IMR-90 (cell line): ENCODE results near the gene CASP3. TPM values are rescaled to one million over a fixed set of nuclear protein-coding genes. Genes with fewer than 3 reads are reported as not detected.
"Not testable (repeated sequence)": the region's sequence is repeated elsewhere in the genome, so short reads cannot be mapped to it uniquely, and the experiment has no call there.

Experiments
- ATAC-seq: fragments of 200-7000 bp; cut with Tn5 transposase; 2 replicates; pipeline ENCODE4 v1.9.1; 2020; ENCODE audit warnings: low read depth, mild to moderate bottlenecking, moderate library complexity
- BruUV-seq: library from RNA; stranded (reverse); fragments of 400-500 nt; replicated peaks from 2 replicates; lab custom pipeline; 2021; lab: Mats Ljungman, UMichigan
- CTCF ChIA-PET: fragments of 300-600 bp; formaldehyde crosslinking; extraction: SDS; loops from one replicate; lab custom pipeline; 2021; ENCODE audit warnings: antibody characterized with exemption; lab: Yijun Ruan, JAX
- POLR2A ChIA-PET: fragments of 300-600 bp; sonication (Branson Sonifier 250); formaldehyde crosslinking; loops from one replicate; lab custom pipeline; 2022; ENCODE audit warnings: antibody characterized with exemption; ENCODE audit not compliant: unreplicated experiment; lab: Charles Lee
- DNase-seq: peaks from one replicate; pipeline ENCODE4 v3.0.0; 2013
- H2AFZ ChIP-seq: replicated peaks from 2 replicates; pipeline ENCODE3; 2013; ENCODE audit warnings: low read length, mild to moderate bottlenecking; ENCODE audit not compliant: poor library complexity
- H2AK5ac ChIP-seq: 2 replicates; pipeline ENCODE4 v1.6.1; 2013; ENCODE audit warnings: low read depth, low read length, inconsistent platforms
- H2AK9ac ChIP-seq: replicated peaks from 2 replicates; pipeline ENCODE3; 2013; ENCODE audit warnings: mild to moderate bottlenecking, low read depth, low read length, moderate library complexity; ENCODE audit not compliant: poor library complexity
- H2BK120ac ChIP-seq: 2 replicates; pipeline ENCODE4 v1.6.1; 2013; ENCODE audit warnings: low read depth, low read length, inconsistent platforms
- H2BK15ac ChIP-seq: 3 replicates; pipeline ENCODE4 v1.6.1; 2013; ENCODE audit warnings: low read depth, low read length, inconsistent platforms
- H2BK20ac ChIP-seq: 2 replicates; pipeline ENCODE4 v1.6.1; 2013; ENCODE audit warnings: low read depth, mild to moderate bottlenecking, inconsistent platforms, low read length, moderate library complexity
- H2BK5ac ChIP-seq: 2 replicates; pipeline ENCODE4 v1.6.1; 2013; ENCODE audit warnings: mild to moderate bottlenecking, low read depth, low read length, inconsistent platforms; ENCODE audit not compliant: poor library complexity, severe bottlenecking
- H3K14ac ChIP-seq: replicated peaks from 2 replicates; pipeline ENCODE4 v1.6.1; 2013; ENCODE audit warnings: low read depth, low read length, inconsistent platforms
- H3K18ac ChIP-seq: 2 replicates; pipeline ENCODE4 v1.6.1; 2013; ENCODE audit warnings: low read depth, low read length, control low read depth
- H3K23ac ChIP-seq: 2 replicates; pipeline ENCODE4 v1.6.1; 2013; ENCODE audit warnings: low read depth, low read length, inconsistent platforms
- H3K27ac ChIP-seq: 2 replicates; pipeline ENCODE4 v1.5.1; 2013; ENCODE audit warnings: mild to moderate bottlenecking, control low read depth, low read length; ENCODE audit not compliant: insufficient read depth
- H3K27me3 ChIP-seq: 2 replicates; pipeline ENCODE4 v1.6.1; 2013; ENCODE audit warnings: low read length; ENCODE audit not compliant: control insufficient read depth, insufficient read depth
- H3K36me3 ChIP-seq: 2 replicates; pipeline ENCODE4 v1.6.1; 2013; ENCODE audit warnings: low read length, mixed read lengths; ENCODE audit not compliant: control insufficient read depth, insufficient read depth
- H3K4ac ChIP-seq: 2 replicates; pipeline ENCODE4 v1.6.1; 2013; ENCODE audit warnings: low read depth, low read length, inconsistent platforms
- H3K4me1 ChIP-seq: 2 replicates; pipeline ENCODE4 v1.6.1; 2013; ENCODE audit warnings: low read length, mixed read lengths; ENCODE audit not compliant: control insufficient read depth, insufficient read depth
- H3K4me2 ChIP-seq: 2 replicates; pipeline ENCODE4 v1.6.1; 2013; ENCODE audit warnings: low read depth, mild to moderate bottlenecking, control low read depth, low read length, moderate library complexity
- H3K4me3 ChIP-seq: 2 replicates; pipeline ENCODE4 v1.5.1; 2013; ENCODE audit warnings: low read depth, mild to moderate bottlenecking, control low read depth, low read length, moderate library complexity; ENCODE audit not compliant: insufficient read depth
- H3K56ac ChIP-seq: 2 replicates; pipeline ENCODE4 v1.6.1; 2013; ENCODE audit warnings: low read length, inconsistent platforms; ENCODE audit not compliant: insufficient read depth; ENCODE audit errors: extremely low read depth
- H3K79me1 ChIP-seq, 2 experiments: 2 replicates each; pipeline ENCODE4 v1.6.1; 2013; ENCODE audit warnings: low read length in 2 of 2, inconsistent platforms in 1 of 2, low read depth in 1 of 2
- H3K9ac ChIP-seq: 2 replicates; pipeline ENCODE4 v1.6.1; 2013; ENCODE audit warnings: low read depth, low read length, control low read depth
- H3K9me1 ChIP-seq: 2 replicates; pipeline ENCODE4 v1.6.1; 2013; ENCODE audit warnings: low read length, inconsistent platforms; ENCODE audit not compliant: insufficient read depth
- H3K9me3 ChIP-seq: 2 replicates; pipeline ENCODE4 v1.6.1; 2013; ENCODE audit warnings: low read length; ENCODE audit not compliant: control insufficient read depth, insufficient read depth
- H4K20me1 ChIP-seq: 2 replicates; pipeline ENCODE4 v1.6.1; 2013; ENCODE audit warnings: low read length, inconsistent platforms; ENCODE audit not compliant: insufficient read depth
- H4K5ac ChIP-seq: 2 replicates; pipeline ENCODE4 v1.6.1; 2013; ENCODE audit warnings: mild to moderate bottlenecking, low read depth, low read length, control low read depth
- H4K8ac ChIP-seq, 2 experiments: 2 replicates each; pipeline ENCODE4 v1.6.1; 2013; ENCODE audit warnings: low read depth in 2 of 2, low read length in 2 of 2, control low read depth in 1 of 2, inconsistent platforms in 1 of 2
- H4K91ac ChIP-seq: 2 replicates; pipeline ENCODE4 v1.6.1; 2013; ENCODE audit warnings: low read depth, low read length, inconsistent platforms; ENCODE audit not compliant: insufficient read depth
- MAZ ChIP-seq: IDR thresholded peaks from 2 replicates; pipeline ENCODE4 v1.6.1; 2012; ENCODE audit warnings: low read depth, mild to moderate bottlenecking, low read length, improper control_type of control experiment, moderate library complexity, borderline replicate concordance
- MXI1 ChIP-seq: IDR thresholded peaks from 2 replicates; pipeline ENCODE4 v1.6.1; 2012; ENCODE audit warnings: low read depth, mild to moderate bottlenecking, low read length, moderate library complexity, borderline replicate concordance
- POLR2A ChIP-seq: IDR thresholded peaks from 2 replicates; pipeline ENCODE4 v1.6.1; 2012; ENCODE audit warnings: mild to moderate bottlenecking, low read depth, low read length
- RAD21 ChIP-seq: IDR thresholded peaks from 2 replicates; pipeline ENCODE4 v1.6.1; 2012; ENCODE audit warnings: low read length, improper control_type of control experiment
- RCOR1 ChIP-seq: IDR thresholded peaks from 2 replicates; pipeline ENCODE4 v1.6.1; 2012; ENCODE audit warnings: mild to moderate bottlenecking, low read length, improper control_type of control experiment; ENCODE audit not compliant: insufficient replicate concordance
- RFX5 ChIP-seq: IDR thresholded peaks from 2 replicates; pipeline ENCODE4 v1.8.0; 2012; ENCODE audit warnings: low read depth, mild to moderate bottlenecking, low read length, moderate library complexity
- SMC3 ChIP-seq: fragments of 150-350 bp; IDR thresholded peaks from 2 replicates; pipeline ENCODE4 v1.6.1; 2016; ENCODE audit warnings: low read depth, mild to moderate bottlenecking, antibody characterized with exemption, low read length, moderate library complexity
- WGBS, 2 experiments: methylation state at CpG; one replicate each; pipeline versions ENCODE4 v1.1.5 to v1.1.7; 2013; ENCODE audit warnings: missing lambda C conversion rate in 2 of 2; ENCODE audit not compliant: insufficient read length in 1 of 2; ENCODE audit errors: extremely low coverage in 2 of 2; 5-methylcytosine and 5-hydroxymethylcytosine counted together
- dilution Hi-C: fragments of 300-500 bp; cut with HindIII; formaldehyde crosslinking; loops from one replicate; pipeline ENCODE4 v1.14.3; 2018; ENCODE audit warnings: low sequenced_read_pairs; ENCODE audit not compliant: unreplicated experiment
- in situ Hi-C: fragments of 300-500 bp; cut with MboI; formaldehyde crosslinking; loops from 3 replicates; pipeline ENCODE4 v1.14.3; 2019; ENCODE audit warnings: low sequenced_read_pairs, inconsistent platforms, mixed read lengths
- intact Hi-C: fragments of 100-400 bp; cut with micrococcal nuclease; formaldehyde crosslinking; loops from 2 replicates; pipeline ENCODE4 v1.10.0; 2022
- polyA plus RNA-seq, 3 experiments: library from polyadenylated mRNA; depleted of rRNA; stranded (reverse); fragments of >200 nt; gene quantifications; 2 replicates each; pipeline ENCODE4 v1.2.3, GENCODE V29; 2012; ENCODE audit warnings: low replicate concordance in 1 of 3
- total RNA-seq: library from RNA; depleted of rRNA; stranded (reverse); fragments of >200 nt; gene quantifications from 2 replicates; pipeline ENCODE4 v1.2.3, GENCODE V29; 2012

CASP3 gene
- total and polyA plus RNA-seq, 2 of the 4 experiments (the other 2 are of a cell fraction), result 26.7 to 27.4 TPM

- 0 out of 2 replicates have a peak overlapping the region, but pooled peaks have one; percentile 12 for H3K14ac ChIP-seq
- H4K20me1 ChIP-seq, result no peaks in the 10 kb centered on the region
- no peak overlapping the region for H2BK20ac ChIP-seq
- peaks cover 10 to 15% of the 10 kb centered on the region in 2 experiments for H3K79me1 ChIP-seq
- H3K27me3 ChIP-seq, result no peaks in the 10 kb centered on the region
- peaks cover 3% of the 10 kb centered on the region for H3K4me1 ChIP-seq
- POLR2A ChIA-PET, result no interaction called here
- no peak overlapping the region for H2BK15ac ChIP-seq
- no peak overlapping the region for H4K5ac ChIP-seq
- no peak overlapping the region for H3K4me3 ChIP-seq
- H2BK120ac ChIP-seq, result peak overlapping the region; percentile 41; the same call in 1 of the 2 replicates
- H3K4ac ChIP-seq, result no peak overlapping the region; the same call in 1 of the 2 replicates
- intact Hi-C loops, result no loop called here
- H2BK5ac ChIP-seq, result peak overlapping the region; percentile 76
- no peak overlapping the region for H2AK5ac ChIP-seq
- no peak overlapping the region for H3K56ac ChIP-seq
- CTCF ChIA-PET, result interaction anchor here (0.6 to 1.0 kb wide), 2 partner anchors 9 to 14 kb away, joined by 3 to 4 read pairs; no protein-coding TSS in a partner anchor
- no peak overlapping the region for H2AK9ac ChIP-seq
- DNase-seq (peak; percentile 70), ATAC-seq (peak; percentile 5)
- peak overlapping the region; percentile 15; the same call in 1 of the 2 replicates for H3K27ac ChIP-seq
- in situ Hi-C loops, result no loop called here
- peak overlapping the region; percentile 49; the same call in 1 of the 2 replicates for H3K4me2 ChIP-seq
- no peak for TF ChIP-seq SMC3
- no peak for TF ChIP-seq POLR2A
- TF ChIP-seq RAD21, result no peak
- no peak for TF ChIP-seq RFX5
- no peak for TF ChIP-seq MAZ
- no peak for TF ChIP-seq RCOR1
- no peak for TF ChIP-seq MXI1
- no peaks in the 10 kb centered on the region for H3K9me3 ChIP-seq
- H4K91ac ChIP-seq, result no peak overlapping the region
- no peaks in the 10 kb centered on the region for H3K9me1 ChIP-seq
- 0 out of 4 replicates have a peak overlapping the region, but pooled peaks of 1 of the 2 experiments have one; percentile 18 for H4K8ac ChIP-seq
- no TSS peak for BruUV-seq
- no peak overlapping the region for H3K9ac ChIP-seq
- dilution Hi-C loops, result no loop called here
- no peak overlapping the region for H2AFZ ChIP-seq
- H3K23ac ChIP-seq, result no peak overlapping the region; the same call in 1 of the 2 replicates
- H3K36me3 ChIP-seq, result 0 out of 2 replicates have a peak, but pooled peaks cover 1% of the 10 kb centered on the region
- peak overlapping the region; percentile 60; the same call in 1 of the 2 replicates for H3K18ac ChIP-seq
- no CpG with 5 or more reads among the region's 2 CpGs for WGBS, 2 experiments
Measured at GRCh38 chr4:184653650-184654049, 4.4 kb upstream of the CASP3 start.

- H3K27ac ChIP-seq, H3K23ac ChIP-seq, H3K36me3 ChIP-seq, H2BK15ac ChIP-seq, H3K9ac ChIP-seq, ATAC-seq, H3K56ac ChIP-seq, H2AK9ac ChIP-seq, CTCF ChIA-PET, H4K20me1 ChIP-seq, H3K18ac ChIP-seq, H4K8ac ChIP-seq, H3K9me3 ChIP-seq, BruUV-seq, in situ Hi-C loops, POLR2A ChIA-PET, H3K14ac ChIP-seq, H3K4me3 ChIP-seq, H3K9me1 ChIP-seq, DNase-seq, intact Hi-C loops, H3K4me1 ChIP-seq, H3K4me2 ChIP-seq, H3K27me3 ChIP-seq, H4K91ac ChIP-seq, dilution Hi-C loops, H2AFZ ChIP-seq, H4K5ac ChIP-seq, H2BK20ac ChIP-seq: not testable (repeated sequence)
- peak overlapping the region; percentile 68; the same call in 1 of the 2 replicates for H3K4ac ChIP-seq
- H3K79me1 ChIP-seq, result peaks cover 17 to 21% of the 10 kb centered on the region in 2 experiments
- peak overlapping the region; percentile 52; the same call in 1 of the 2 replicates for H2BK120ac ChIP-seq
- peak overlapping the region; percentile 30 for H2BK5ac ChIP-seq
- H2AK5ac ChIP-seq, result 0 out of 2 replicates have a peak overlapping the region, but pooled peaks have one; percentile 80
Measured at GRCh38 chr4:184652681-184653080, 3.4 kb upstream of the CASP3 start.
